H7 (cell line): ENCODE data around the gene DPY19L3. TPM values are rescaled to one million over a fixed set of nuclear protein-coding genes. Genes with fewer than 3 reads are reported as not detected.
"Not testable (repeated sequence)": the region's sequence is repeated elsewhere in the genome, so short reads cannot be mapped to it uniquely, and the experiment has no call there.

Experiments used
- DNase-seq: peaks from one replicate; pipeline ENCODE4 v3.0.0; 2012
- H3K27me3 ChIP-seq: 2 replicates; pipeline ENCODE4 v1.6.0; 2011; ENCODE audit warnings: mild to moderate bottlenecking, low read length; ENCODE audit not compliant: control insufficient read depth, insufficient read depth
- H3K36me3 ChIP-seq: replicated peaks from 2 replicates; pipeline ENCODE4 v1.5.1; 2011; ENCODE audit warnings: low read length; ENCODE audit not compliant: control insufficient read depth, insufficient read depth
- H3K4me3 ChIP-seq: 2 replicates; pipeline ENCODE4 v1.5.1; 2011; ENCODE audit warnings: low read depth, mild to moderate bottlenecking, control low read depth, low read length, moderate library complexity; ENCODE audit not compliant: insufficient read depth
- total RNA-seq: library from RNA; depleted of rRNA; stranded (reverse); fragments of >200 nt; shearing (Covaris generic); gene quantifications from 2 replicates; pipeline ENCODE4 v1.2.3, GENCODE V29; 2014

DPY19L3 gene
- total RNA-seq, 1 experiment from 2014 or later: 27.6 TPM

DNA sequence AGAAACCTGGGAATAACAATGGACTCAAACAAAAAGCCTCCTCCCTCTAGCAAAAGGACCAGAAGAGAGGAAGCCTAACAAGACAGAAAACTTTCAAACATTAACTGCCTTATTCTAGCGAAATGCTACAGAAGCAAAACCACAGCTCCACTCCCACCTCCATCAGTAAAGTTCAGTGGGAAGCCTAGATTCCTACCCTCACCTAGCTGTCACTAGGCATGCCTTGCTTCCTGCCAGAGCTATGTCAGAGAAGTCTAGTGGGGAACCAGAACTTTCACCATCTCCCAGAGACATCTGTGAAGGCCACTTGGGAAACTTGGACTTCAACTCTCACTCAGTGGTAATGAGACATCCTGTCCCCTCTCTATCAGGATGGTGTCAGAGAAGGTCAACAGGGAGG is 37.1 kb downstream of the DPY19L3 start:
- no peaks in the 10 kb centered on the region for H3K27me3 ChIP-seq
- peaks cover 1% of the 10 kb centered on the region for H3K36me3 ChIP-seq
- H3K4me3 ChIP-seq: no peak overlapping the region
- DNase-seq: no peak

DNA sequence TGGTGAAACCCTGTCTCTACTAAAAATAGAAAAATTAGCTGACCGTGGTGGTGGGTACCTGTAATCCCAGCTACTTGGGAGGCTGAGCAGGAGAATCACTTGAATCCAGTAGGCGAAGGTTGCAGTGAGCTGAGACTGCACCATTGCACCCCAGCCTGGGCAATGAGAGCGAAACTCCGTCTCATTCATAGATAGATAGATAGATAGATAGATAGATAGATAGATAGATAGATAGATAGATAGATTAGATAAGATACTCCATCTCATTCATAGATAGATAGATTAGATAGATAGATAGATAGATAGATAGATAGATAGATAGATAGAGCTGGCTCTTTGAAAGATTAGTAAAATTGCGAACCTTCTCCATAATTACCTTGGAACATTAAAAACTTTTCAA is 42.0 kb downstream of the DPY19L3 start:
- not testable (repeated sequence) for H3K4me3 ChIP-seq, H3K27me3 ChIP-seq, DNase-seq, H3K36me3 ChIP-seq

DNA sequence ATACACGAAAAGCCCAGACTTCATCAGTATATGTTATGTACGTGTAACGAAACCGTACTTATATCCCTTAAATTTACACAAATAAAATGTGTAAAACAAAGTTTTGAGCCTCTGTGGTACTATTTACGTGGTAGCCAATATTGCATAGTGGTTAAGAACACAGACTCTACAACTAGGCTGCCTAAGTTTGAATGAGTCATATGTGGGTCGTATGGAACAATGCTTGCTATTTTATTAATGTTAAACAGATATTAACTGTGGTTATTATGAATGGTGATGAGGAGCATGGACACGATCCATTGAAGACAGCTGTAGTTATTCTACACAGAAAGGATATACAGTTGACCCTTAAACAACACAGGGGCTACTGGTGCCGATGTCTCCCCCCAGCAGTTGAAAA is 42.5 kb downstream of the DPY19L3 start:
- no peak for DNase-seq
- Histone ChIP-seq H3K36me3 (peaks cover 2% of the 10 kb centered on the region), H3K27me3 (no peaks in the 10 kb centered on the region), H3K4me3 (no peak overlapping the region)

DNA sequence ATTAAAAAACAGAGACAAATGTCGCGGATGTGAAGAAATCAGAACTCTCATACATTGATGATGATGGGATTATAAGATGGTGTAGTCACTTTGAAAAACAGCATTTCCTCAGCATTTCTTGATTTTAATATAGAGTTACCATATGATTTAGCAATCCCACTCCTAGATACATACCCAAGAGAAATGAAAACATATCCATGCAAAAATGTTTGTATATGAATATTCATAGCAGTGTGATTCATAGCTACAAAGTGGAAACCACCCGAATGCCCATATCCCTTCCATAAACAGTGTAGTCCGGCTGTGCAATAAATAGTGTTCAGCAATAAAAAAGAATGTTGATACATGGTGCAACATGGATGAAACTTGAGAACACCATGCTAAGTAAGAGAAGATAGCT is 44.6 kb downstream of the DPY19L3 start:
- Histone ChIP-seq H3K36me3 (peaks cover 2% of the 10 kb centered on the region), H3K27me3 (no peaks in the 10 kb centered on the region), H3K4me3 (no peak overlapping the region)
- DNase-seq: no peak

DNA sequence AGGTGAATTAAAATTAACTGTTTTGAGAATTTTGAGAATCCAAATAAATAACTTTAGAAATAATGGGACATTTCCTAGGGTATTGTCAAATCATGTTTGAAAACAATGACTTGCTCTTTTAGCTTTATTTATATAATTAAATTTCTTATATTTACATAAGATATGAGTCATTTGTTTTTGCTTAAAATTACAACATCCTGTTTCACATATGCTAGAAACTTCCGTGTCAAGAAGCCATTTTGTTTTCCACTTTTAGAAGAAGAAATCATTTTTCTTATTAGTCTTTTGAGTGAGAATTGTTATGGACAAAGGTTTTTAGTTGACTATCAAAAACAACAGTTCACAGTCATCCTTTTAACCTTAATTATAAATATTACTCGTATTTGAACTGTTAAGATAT is 48.2 kb downstream of the DPY19L3 start:
- no peak overlapping the region for H3K4me3 ChIP-seq
- DNase-seq: no peak
- no peaks in the 10 kb centered on the region for H3K27me3 ChIP-seq
- H3K36me3 ChIP-seq: peaks cover 4% of the 10 kb centered on the region

DNA sequence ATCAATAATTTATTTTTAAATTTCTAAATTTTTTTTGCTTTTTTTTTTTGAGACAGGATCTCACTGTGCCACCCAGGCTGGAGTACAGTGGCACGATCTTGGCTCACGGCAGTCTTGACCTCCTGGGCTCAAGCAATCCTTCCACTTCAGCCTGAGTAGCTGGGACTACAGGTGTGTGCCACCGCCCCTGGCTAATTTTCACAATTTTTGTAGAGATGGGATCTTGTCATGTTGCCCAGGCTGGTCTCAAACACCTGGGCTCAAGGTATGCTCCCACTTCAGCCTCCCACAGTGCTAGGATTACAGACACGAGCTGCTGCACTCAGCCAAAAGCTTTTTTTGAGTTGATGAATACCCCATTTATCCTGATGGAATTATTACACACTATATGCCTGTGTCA is 50.8 kb downstream of the DPY19L3 start:
- no peak for DNase-seq
- H3K4me3 ChIP-seq: no peak overlapping the region
- H3K36me3 ChIP-seq: peaks cover 6% of the 10 kb centered on the region
- H3K27me3 ChIP-seq: no peaks in the 10 kb centered on the region

DNA sequence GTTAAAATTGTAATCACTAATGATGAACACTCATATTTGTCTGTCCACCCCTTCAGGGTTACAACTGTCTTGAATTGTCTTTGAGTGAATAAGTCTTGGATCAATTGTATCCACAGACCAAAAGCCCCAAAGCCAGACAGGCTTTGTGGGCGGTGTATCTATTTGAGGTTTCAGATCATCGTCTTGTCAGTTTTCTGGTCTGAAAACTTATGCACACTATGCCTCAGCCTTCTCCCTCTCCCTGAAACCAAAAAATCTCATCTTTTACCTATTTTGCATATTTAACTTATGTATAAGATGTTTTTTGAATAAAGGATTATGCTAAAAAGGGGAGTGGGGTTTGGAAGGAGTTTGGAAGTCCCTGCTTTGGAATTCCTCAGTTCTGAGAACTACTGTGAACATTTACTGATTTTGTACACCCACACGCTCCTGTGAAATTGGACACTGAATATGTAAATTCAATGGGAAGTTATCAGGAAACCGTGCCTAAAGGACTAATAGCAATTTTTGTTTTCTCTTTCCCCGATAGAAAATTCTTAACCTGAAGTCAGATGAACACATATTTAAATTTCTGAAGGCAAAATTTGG is 52.1 kb downstream of the DPY19L3 start:
- no peaks in the 10 kb centered on the region for H3K27me3 ChIP-seq
- peaks cover 4% of the 10 kb centered on the region for H3K36me3 ChIP-seq
- DNase-seq: no peak
- no peak overlapping the region for H3K4me3 ChIP-seq

DNA sequence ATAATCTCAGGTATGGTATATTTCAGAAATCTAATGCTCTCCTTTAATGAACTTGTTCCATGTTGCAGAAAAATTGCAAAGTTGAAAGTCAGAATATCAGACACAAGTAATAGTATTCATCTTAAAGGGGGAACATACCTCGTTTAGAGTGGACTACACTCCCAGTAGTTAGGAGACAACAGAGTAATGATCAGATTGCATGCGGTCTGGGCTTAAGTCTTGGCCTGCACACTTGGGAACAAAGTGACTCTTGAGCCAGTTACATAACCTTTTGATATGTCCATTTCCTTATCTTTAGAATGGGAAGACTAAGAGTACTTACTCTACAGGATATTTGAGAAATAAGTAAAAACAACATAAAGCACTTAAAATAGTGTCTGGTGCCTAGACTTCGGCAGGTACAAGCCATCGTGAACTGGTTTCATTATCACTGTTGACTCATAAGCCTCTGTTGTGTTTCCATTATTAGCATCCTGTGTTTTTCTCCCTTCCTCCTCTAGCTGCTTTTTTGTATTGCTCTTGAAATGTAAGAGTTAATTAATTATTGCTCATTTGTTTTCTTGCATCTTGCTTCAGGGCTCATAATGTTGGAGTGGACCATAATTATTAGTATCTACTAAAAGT is 53.0 kb downstream of the DPY19L3 start:
- DNase-seq: no peak
- Histone ChIP-seq H3K4me3 (no peak overlapping the region), H3K27me3 (no peaks in the 10 kb centered on the region), H3K36me3 (peaks cover 5% of the 10 kb centered on the region)

DNA sequence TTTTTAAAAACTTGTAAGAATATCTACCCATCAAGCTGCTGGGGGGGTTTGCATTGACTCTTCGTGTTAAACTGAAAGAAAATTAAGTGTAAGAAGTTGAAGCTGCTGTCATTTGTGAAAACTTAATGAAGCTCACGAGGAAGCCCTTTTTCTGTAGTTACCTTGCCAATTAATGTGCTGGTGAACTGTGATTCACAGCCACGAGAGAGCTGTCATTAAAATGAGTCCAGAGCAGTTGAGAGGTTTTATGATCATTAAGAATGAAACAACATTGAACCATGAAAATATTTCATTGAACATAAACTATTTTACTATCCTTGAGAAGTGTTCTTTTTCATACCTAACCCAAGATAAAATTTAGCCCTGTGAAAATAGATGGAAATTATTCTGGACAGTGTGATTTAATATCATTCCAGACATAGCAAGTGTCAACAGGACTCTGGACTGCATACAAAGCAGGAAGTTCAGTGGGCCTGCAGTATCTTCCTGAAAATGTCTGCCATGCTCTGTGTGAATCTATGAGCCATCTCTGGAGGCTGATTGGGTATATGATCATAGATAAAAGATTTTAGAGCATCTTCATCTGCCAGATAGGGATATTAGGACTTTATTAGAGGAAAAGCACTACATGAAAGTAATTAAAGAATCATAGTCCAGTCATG is 53.8 kb downstream of the DPY19L3 start:
- Histone ChIP-seq H3K27me3 (no peaks in the 10 kb centered on the region), H3K4me3 (no peak overlapping the region), H3K36me3 (peaks cover 6% of the 10 kb centered on the region)
- DNase-seq: no peak

DNA sequence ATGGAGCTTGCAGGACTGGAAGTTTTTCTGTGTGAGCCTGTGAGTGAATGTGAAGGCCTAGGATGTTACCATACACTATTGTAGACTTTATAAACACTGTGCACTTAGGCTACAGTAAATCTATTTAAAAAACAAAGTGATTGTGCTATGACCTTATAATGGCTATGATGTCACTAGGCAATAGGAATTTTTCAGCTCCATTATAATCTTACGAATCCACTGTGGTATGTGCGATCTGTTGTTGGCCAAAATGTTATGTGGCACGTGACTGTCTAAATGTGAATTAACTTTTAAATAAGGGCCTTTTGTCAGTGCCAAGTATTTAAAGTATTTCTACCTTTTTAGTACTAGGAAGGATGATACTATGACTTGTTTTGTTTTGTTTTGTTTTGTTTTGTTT is 54.9 kb downstream of the DPY19L3 start:
- DNase-seq: no peak
- peaks cover 6% of the 10 kb centered on the region for H3K36me3 ChIP-seq
- H3K27me3 ChIP-seq: no peaks in the 10 kb centered on the region
- H3K4me3 ChIP-seq: no peak overlapping the region

DNA sequence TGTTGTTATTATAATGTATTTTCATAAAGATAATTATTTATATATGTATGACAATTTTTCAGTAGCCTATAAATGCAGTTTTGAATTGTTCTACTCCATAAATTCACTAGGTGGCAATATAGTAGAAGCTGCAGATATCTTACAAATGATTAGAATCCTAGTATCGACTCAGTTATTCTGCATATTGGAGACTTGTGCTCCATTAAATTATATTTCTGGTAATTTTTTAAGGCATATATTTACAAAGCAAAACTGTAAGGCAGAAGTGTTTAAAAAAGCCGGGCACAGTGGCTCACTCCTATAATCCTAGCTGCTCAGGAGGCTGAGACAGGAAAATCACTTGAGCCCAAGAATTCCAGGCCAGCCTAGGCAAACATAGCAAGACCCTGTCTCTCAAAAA is 58.7 kb downstream of the DPY19L3 start:
- no peak for DNase-seq
- no peaks in the 10 kb centered on the region for H3K27me3 ChIP-seq
- H3K4me3 ChIP-seq: no peak overlapping the region
- H3K36me3 ChIP-seq: peaks cover 2% of the 10 kb centered on the region

DNA sequence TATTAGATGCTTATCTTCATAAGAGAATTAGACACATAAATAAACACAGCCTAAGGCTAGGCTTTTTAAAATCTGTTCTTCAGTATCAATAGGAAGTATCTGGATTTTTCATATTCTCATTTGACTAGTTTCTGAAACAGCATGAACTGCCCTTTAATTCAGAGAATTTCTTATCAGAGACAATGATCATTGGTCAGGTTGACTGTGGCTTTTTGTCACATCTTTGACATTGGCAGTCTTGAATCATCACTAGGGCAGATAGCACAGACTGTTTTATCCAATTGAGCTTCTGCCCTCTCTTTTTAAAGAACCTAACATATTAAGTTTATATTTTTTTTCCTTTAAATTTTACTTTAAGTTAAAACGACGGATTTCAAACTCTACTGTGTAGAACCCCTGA is 59.6 kb downstream of the DPY19L3 start:
- DNase-seq: no peak
- Histone ChIP-seq H3K27me3 (no peaks in the 10 kb centered on the region), H3K4me3 (no peak overlapping the region), H3K36me3 (peaks cover 5% of the 10 kb centered on the region)

DNA sequence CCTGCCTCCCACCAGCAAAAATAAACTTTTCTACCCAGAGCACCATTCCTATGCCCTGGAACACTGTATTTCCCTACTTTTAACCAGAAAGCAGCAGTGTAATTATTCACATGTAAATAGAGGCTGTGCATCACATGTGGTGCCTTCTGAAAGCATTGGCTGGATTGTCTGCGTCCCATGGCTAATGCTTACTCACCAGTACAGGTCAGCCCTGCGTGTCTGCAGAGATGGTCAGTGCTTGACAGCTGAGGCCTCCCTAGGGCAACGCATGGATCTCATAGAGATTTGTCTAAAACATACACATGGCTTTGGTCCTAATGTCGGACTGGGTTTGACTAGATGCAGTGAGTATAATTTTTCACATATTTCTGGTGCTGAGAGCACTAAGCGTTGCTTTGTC is 64.2 kb downstream of the DPY19L3 start:
- Histone ChIP-seq H3K4me3 (no peak overlapping the region), H3K36me3 (peaks cover 4% of the 10 kb centered on the region), H3K27me3 (no peaks in the 10 kb centered on the region)
- DNase-seq: no peak

DNA sequence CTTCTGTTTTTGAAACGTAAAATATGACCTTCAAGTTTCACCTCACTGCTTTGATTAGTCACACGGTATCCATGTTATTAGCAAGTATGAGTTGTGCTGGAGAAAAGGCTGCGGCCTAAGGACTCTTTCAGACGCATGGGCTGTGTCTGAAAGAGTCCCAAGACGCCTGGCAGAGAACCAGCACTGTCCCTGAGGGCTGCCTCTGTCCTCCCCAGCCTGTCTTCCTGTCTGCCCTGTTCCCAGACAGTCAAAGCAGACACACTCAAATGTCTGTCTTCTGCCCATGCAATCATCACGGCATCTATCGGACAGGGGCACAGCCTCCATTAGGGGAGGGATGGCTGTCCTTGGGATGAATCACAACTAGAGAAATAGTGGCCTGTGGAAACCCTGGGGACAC is 65.5 kb downstream of the DPY19L3 start:
- no peak for DNase-seq
- peaks cover 4% of the 10 kb centered on the region for H3K36me3 ChIP-seq
- H3K27me3 ChIP-seq: no peaks in the 10 kb centered on the region
- no peak overlapping the region for H3K4me3 ChIP-seq

DNA sequence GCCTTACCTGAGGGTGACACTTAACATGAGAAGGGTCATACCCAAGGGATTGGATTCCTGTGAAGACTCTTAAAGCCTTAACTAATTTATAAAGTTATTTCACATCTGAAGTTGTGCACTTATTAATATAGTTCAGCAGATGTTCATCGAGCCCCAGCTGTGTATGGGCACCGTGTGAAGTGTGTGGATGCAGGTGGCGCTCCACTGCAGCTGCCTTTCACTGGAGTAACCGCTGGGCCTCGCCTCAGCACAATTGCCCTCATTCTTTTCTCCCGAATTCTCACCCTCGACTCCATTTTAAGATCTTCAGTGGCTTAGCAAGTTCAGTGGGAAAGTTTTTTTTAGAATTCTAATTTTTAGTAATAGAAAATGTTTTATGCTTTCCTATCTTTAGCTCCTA is 66.2 kb downstream of the DPY19L3 start:
- H3K4me3 ChIP-seq: no peak overlapping the region
- peaks cover 4% of the 10 kb centered on the region for H3K36me3 ChIP-seq
- no peaks in the 10 kb centered on the region for H3K27me3 ChIP-seq
- DNase-seq: no peak
